ENCODE data around the gene HES1.

DNA sequence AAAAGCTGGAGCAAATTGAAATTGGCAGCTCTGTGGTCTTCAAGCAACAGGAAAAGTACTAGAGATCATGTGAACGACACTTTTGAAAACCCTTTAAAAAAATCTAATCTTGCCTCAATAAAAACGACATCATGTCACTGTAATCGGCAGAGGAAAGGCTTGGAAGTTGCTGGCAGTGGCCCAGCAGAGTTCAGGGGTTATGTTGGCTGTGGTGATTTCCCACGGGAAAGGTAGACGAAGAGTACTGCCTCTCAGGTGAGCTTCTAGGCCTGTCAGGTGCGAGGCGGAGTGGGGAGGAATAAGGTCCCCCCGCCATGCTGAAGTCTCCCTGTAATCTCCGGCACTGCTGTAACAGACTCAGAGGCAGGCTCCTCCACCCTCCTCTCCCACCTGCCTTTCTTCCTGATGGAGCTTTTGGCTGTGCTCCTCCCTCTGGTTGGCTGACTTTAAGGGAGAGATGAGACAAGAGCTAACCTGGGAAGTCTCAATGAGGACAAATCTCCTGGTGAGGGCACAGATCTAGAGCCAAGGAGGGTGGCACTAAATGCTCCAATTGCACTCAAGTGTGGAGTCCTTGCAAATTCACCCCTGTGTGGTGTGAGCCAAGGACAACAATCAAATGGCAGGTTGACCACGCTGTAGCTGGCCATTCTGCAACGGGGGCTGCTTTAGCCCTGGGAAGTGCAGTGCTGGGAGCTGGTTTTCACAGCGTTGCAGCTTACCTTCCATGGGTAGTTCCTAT is 18.7 kb upstream of the HES1 start:
- TF ChIP-seq, protein P1, sequence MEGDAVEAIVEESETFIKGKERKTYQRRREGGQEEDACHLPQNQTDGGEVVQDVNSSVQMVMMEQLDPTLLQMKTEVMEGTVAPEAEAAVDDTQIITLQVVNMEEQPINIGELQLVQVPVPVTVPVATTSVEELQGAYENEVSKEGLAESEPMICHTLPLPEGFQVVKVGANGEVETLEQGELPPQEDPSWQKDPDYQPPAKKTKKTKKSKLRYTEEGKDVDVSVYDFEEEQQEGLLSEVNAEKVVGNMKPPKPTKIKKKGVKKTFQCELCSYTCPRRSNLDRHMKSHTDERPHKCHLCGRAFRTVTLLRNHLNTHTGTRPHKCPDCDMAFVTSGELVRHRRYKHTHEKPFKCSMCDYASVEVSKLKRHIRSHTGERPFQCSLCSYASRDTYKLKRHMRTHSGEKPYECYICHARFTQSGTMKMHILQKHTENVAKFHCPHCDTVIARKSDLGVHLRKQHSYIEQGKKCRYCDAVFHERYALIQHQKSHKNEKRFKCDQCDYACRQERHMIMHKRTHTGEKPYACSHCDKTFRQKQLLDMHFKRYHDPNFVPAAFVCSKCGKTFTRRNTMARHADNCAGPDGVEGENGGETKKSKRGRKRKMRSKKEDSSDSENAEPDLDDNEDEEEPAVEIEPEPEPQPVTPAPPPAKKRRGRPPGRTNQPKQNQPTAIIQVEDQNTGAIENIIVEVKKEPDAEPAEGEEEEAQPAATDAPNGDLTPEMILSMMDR (IDR thresholded peaks at IDR 0.05), result no peak
- TF ChIP-seq POLR2A (IDR thresholded peaks at IDR 0.05), result no peak

Measured in adrenal gland (tissue), 5 donors.